ENCODE data around the gene ST3GAL5.

- no peak for TF ChIP-seq EZH2 (IDR thresholded peaks at IDR 0.05)
- TF ChIP-seq FOXP2 (optimal IDR thresholded peaks at IDR 0.05; ENCODE audit: control extremely low read depth, extremely low read length, insufficient read depth) = no peak
Measured at GRCh38 chr2:85862426-85862825, 26.4 kb downstream of the ST3GAL5 start.

Data from SK-N-MC (cell line).